ENCODE results near the gene CLEC14A.

The CLEC14A gene, protein sequence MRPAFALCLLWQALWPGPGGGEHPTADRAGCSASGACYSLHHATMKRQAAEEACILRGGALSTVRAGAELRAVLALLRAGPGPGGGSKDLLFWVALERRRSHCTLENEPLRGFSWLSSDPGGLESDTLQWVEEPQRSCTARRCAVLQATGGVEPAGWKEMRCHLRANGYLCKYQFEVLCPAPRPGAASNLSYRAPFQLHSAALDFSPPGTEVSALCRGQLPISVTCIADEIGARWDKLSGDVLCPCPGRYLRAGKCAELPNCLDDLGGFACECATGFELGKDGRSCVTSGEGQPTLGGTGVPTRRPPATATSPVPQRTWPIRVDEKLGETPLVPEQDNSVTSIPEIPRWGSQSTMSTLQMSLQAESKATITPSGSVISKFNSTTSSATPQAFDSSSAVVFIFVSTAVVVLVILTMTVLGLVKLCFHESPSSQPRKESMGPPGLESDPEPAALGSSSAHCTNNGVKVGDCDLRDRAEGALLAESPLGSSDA

DNA sequence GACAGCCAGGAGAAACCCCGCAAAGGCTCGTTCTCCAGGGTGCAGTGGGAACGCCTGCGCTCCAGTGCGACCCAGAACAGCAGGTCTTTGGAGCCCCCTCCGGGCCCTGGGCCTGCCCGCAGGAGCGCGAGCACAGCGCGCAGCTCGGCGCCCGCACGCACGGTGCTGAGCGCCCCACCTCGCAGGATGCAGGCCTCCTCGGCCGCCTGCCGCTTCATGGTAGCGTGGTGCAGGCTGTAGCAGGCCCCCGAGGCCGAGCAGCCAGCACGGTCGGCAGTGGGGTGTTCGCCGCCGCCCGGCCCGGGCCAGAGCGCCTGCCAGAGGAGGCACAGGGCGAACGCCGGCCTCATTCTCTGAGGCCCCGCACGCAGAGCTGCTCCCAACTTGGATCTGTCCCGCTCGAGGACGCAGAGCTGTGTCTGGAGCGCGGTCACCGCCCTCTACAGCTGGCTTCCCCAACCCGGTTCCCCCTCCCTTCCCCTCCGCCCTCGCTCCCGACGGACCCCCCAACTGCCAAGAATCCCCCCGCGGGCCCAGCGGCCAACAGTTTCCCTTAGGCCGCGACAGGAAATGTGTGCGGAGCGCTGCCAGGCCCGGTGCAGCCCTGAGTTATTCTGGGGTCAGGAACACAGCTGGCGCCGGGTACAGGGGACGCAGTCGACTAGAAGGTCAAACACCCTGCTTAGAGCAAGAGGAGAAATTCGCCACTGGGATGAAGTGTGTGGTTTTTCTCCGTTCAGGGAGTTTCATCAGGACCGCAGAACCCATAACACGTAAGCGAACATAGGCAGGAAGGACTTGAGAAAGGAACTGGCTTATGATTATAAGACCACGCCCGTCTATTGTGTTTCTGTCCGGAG is at the start of gene CLEC14A:
CLEC14A (minus strand) TSS at position 421 of the 860 bp plus-strand sequence; CDS start at position 350, 71 bp downstream.
- no peak for DNase-seq

DNA sequence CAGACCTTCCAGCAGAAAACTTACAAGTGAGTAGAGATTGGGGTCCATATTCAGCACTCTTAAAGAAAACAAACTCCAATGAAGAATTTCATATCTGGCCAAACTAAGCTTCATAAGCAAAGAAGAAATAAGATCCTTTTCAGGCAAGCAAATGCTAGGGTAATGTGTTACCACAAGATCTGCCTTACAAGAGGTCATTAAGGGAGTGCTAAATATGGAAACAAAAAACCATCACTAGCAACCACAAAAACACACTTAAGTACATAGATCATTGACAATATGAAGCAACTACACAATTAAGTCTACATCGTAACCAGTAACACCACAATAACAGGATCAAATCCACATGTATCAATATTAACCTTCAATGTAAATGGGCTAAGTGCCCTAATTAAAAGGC is 47.1 kb upstream of the CLEC14A start:
- DNase-seq = no peak

DNA sequence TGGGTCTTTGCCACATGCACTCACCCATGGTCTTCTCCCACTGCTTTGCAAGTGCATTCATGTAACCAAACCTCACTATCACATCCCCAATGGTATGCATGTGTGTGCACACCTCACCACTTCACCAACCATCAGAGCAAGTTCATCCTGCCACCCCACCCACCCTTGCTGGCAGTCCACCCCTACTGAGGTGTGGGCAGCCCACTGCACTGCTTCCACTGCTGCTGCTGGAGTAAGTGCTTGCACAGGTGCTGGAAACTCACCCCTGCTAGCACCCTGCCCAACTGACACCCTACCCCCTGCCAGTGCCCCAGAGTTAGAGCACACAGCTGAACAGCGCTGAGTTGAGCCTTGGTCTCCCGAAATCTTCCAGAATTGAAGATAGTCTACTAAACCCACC is 46.1 kb upstream of the CLEC14A start:
- no peak for DNase-seq

DNA sequence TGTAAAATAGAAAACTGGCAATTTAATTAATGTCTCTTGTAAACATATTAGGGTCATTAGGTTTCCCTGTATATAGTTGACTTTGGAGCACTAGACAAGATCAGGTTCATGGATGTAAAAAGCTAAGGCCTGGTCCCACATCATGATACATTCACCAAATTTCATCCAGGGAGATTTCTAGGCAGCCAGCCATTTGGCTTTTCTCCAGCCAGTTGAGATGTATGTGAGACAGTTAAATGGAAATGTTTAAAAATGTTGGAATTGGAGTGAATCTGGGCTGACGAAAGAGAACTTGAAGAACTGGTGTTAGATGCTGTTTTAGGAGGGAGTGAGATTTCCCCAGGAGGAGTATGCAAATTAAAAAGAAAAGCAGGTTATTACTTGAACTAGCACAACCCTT is 41.8 kb upstream of the CLEC14A start:
- no peak for DNase-seq

DNA sequence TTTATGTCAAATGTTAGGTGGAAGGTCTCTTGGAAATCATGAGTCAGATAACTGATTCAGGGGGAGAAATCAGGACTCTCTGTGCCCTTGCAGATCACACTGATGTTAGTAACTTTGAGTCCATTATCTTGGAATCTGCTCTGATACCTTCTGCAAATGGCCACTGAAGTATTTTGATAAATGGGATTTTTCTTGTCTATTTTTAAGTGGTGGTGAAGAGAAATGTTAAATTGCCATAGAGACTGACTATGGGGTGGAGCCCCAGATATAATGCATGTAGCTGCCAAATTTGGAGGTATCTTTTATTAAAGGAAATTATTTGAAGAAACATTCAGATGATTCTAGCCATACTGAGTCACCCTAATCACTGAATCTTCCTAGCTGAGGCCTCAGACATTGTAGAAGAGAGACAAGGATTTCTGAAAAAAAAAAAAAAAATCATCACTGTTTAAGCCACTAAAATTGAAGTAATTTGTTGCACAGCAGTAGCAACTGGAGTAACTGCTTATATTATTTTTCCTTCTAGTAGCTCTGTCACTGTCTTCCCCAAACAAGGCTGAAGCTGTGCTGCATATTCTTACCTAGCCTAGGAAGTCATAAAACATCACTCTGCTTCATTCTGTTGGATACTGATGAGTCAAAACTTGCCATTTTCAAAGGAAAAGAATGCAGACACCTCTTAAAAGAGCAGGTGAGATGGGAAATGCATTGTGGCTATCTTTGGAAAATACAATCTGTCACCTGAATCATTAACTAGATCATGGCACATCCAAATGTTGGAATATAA is 36.0 kb upstream of the CLEC14A start:
- DNase-seq = no peak

DNA sequence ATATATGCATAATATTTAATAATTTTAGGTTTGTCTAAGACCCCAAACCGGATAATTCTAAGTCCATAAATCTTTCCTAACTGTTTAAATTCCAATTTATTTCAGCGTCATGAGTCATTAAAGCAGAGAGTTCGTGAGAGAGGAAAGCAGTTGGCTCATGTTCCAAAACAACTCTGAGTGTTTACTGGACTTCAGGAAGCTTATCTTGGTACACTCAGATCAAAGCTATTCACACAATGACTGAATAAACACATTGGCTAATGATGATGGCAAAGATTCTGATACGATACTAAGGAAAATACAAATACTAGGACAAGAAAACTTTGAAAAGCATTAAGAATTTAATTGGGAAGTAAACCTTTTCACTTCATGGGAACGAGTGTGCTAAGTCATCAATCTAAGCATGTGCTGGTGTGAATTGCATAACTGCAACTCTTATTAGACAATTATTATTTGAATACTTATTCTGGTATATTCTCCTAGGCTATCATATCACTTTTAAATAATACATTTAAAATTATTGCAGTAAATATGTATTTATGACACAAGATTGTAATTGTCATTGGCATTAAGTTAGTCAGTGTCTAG is 34.8 kb upstream of the CLEC14A start:
- no peak for DNase-seq

DNA sequence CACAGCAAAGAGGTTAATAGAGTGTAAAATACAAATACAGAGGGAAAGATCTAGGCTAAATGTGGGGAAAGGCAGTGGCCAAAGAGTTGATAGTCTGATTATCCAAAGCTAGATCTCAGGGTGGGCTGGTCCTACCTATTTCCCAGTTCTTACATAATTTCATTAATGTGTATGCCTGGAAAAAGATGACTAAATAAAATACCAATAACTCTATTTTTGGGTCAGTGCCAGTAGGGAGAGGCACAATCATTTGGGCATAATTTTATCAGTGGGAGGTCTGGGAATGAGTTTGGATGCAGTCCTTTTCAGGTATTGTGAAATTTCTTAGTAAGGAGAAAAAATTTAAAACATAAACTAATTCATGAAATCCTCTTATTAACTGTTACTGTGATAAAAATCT is 30.6 kb upstream of the CLEC14A start:
- DNase-seq = no peak

DNA sequence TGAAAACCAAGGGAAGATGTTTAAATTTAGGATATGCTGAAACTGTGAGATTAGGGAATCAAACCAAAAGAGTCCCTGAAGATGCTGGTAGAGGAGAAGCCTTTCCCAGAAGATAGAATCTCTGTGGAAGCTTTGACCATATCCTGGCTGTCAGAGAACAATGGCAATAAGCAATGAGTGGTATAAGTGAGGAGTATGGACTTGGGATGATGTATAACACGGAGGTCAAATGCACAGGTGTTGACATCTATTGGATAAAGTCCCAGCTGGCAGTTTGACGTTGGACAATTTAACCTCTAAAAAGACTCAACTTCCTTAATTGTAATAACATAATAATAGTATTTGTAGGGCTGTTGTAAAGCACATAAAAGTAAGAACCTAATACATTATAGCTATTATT is 30.1 kb upstream of the CLEC14A start:
- DNase-seq = no peak

DNA sequence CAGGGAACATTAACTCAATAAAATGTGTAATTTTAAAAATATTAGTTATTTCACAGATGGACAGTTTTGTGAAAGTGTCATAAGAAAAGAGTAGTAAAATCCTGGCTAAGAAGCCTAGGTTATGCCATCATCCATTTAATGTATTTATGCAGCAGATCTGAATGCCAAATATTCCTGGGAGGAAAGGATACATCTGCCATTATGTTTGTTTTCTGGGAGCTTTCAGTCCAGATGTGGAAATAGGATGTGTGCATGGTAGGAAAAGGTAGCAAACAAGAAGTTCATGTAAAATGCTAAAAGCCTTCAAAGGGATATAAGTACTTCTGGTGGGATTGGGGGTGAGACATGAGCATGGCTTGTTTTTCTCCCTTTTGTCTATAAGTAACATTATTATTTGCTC is 27.0 kb upstream of the CLEC14A start:
- no peak for DNase-seq

DNA sequence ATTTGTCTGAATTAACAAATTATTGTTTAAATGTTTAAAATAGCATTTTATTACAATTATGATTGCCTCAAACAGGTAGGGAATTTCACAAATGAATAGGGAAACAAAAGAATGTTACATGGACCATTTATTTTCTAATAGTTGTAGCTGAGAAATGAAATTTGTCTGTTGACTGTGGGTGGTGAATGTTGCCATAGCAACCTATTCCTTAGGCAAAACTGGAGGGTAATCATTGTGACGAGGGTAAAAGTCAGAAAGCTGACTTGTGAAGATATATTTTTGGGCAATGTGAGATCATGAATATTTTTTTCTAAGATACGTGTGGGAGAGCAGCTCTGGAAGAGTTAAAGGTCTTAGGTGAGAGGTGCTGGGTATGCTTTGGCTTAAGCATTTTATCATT is 24.2 kb upstream of the CLEC14A start:
- DNase-seq = no peak

DNA sequence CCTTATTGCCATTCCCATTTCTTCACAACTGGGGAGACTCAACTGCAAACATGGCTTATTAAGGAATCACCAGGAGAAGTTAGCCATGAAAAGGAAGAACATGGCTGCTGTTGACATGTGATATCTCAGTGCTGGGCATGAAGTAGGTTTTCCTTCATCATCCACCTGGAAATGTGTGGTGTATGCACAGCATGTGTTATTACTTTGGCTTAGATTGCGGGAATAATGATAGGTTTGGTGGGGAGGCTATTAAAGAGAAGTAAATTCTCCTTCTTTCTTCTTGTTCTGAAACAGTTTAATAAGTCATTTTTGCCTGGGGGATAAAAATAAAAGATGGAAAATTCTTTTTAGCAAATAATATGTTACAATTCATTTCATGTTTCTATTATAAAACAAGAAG is 23.7 kb upstream of the CLEC14A start:
- no peak for DNase-seq

DNA sequence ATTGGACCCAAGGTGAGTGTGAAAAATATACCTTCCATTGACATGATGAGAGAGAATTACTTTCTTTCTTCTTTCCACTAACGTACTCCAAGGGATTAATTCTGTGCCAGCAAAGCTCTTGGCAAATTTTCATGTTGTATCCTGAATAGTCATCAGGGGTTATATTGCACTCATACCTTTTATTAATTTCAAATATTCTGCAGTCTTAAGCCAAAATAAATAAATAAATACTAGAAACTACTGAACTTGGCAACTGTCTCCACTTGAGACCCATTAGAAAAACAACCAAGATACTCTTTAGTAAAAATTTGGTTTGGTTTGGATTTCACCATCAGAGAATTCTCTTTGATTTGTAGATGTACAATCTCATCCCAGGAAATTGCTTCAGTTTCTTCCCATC is 22.1 kb upstream of the CLEC14A start:
- DNase-seq = no peak

DNA sequence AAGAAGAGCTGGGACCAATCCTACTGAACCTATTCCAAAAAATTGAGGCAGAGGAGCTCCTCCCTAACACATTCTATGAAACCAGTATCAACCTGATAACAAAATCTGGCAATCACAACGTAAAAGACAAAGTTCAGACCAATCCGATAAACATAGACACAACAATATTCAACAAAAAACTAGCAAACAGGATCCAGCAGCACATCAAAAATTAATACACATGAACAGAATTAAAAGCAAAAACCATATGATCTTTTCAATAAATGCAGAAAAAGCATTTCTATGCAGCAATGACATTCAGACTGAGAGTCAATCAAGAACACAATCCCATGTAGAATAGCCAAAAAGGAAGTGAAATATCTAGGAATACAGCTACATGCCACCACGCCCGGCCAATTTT is 7.0 kb upstream of the CLEC14A start:
- no peak for DNase-seq

DNA sequence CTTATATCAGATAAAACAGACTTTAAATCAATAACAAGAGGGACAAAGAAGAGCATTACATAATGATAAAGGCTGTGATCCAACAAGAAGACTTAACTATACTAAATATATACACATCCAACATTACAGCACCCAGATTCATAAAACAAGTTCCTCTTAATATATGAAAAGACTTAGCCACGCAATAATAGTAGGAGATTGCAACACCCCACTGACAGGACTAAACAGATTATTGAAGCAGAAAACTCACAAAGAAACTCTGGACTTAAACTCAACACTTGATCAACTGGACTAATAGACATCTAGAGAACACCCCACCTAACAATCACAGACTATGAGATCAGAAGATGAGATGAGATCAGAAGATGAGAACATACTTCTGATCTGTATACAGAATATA is 5.7 kb upstream of the CLEC14A start:
- no peak for DNase-seq

DNA sequence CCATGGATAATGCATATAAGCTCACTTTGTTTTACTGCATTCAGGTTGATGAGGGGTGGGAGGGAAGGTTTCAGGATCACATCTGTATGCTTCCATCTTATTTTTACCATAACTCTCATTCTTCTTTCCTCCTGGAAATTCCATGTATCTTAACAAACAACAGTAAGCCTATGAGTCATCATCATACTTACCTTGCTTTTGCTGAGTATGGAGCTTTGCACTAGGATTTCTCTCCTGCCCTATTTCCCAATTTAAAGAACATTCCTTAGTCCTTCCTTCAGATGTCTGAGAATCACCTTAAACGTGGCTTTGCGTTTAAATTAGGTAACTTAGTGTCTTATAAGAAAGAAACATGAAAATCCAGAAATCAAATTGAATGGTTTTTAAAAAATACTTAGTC is 1.6 kb upstream of the CLEC14A start:
- no peak for DNase-seq

DNA sequence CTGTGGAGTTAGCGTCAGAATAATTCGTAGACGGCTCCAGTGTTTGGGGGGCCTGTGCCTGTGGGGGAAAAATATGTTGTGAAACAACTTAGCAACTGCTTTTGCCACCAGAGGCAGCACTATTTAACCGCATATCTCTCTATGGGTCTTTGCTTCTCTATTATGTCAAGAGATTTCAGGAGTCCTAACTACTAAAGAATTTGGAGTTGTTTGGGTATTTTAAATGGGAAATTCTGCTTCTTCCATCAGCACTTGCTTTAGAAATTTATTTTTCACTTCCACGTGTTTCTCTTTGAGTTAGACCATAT is 594 bp upstream of the CLEC14A start:
- no peak for DNase-seq

DNA sequence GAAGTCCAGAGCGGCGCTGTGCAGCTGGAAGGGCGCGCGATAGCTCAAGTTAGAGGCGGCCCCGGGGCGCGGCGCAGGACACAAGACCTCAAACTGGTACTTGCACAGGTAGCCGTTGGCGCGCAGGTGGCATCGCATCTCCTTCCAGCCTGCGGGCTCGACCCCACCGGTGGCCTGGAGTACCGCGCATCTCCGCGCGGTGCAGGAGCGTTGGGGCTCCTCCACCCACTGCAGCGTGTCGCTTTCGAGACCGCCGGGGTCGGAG is 553 bp downstream of the CLEC14A start:
- no peak for DNase-seq

DNA sequence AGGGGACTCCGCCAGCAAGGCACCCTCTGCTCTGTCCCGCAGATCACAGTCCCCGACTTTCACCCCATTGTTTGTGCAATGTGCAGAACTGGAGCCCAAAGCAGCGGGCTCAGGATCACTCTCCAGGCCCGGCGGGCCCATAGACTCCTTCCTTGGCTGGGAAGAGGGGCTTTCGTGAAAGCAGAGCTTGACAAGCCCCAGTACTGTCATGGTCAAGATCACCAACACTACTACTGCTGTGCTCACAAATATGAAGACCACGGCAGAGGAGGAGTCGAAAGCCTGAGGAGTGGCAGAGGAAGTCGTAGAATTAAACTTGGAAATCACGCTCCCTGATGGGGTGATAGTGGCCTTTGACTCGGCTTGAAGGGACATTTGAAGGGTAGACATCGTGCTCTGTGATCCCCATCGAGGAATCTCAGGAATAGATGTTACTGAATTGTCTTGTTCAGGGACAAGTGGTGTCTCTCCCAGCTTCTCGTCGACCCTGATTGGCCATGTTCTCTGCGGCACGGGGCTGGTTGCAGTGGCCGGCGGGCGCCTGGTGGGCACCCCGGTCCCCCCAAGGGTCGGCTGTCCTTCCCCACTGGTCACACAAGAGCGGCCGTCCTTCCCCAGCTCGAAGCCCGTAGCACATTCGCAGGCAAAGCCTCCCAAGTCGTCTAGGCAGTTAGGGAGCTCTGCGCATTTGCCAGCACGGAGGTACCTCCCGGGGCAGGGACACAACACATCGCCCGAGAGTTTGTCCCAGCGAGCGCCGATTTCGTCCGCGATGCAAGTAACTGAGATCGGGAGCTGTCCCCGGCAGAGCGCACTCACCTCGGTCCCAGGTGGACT is 1.1 kb downstream of the CLEC14A start:
- no peak for DNase-seq

DNA sequence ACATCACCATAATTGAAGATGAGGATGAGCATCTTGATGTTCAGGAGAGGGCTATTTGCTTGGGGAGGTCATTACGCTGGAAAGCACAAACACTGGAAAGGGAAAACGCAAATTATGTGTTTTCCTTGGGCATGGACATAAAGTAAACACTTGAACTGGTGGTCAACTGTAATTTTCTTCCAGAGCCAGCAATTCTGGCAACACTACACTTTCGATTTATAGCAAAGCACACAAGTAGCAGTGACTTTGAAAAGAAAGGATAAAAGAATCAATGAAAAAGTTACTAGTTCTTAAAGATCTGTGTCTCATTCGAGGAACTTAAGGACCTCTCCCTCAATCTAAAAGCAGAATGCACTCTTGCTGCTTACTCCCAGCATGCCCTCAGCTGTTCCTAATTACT is 2.2 kb downstream of the CLEC14A start:
- no peak for DNase-seq

DNA sequence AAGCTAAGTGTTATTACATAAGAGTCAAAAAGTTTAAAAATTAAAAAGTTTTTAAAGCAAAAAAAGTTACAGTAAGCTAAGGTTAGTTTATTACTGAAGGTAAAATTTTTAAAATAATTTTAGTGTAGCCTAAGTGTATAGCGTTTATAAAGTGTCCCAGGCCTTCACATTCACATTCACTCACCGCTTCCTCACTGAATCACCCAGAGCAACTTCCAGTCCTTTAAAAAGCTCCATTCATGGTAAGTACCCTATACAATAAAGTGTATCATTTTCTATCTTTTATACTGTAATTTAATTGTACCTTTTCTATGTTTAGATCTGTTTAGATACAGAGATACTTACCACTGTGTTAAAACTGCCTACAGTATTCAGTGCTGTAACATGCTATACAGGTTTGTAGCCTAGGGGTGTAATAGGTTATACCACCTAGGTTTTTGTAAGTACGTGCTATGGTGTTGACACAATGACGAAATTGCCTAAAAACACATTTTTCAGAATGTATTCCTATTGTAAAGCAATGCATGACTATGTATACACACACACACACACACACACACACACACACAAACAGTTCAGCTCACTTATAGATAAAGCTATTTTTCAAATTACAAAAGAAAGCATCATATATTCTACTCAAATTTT is 3.7 kb downstream of the CLEC14A start:
- no peak for DNase-seq

DNA sequence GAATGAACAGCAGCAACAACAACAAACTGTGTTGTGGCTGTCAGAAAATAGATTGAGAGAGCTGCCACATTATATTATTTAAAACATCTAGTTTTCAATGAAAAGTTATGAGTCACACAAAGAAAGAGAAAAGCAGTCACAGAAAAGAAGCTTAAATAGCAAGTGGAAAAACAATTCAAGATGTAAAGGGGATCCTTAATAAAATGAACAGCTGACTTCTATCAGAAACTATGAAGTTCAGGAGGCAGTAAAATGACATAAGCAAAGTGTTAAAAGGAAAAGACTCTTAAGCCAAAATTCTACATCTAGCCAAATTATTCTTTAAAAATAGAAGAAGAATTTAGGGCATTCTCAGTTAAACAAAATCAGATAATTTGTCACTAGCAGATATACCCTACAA is 5.6 kb downstream of the CLEC14A start:
- no peak for DNase-seq
